IMR-90 (cell line): ENCODE measurements around the gene VPS26B. TPM values are rescaled to one million over a fixed set of nuclear protein-coding genes. Genes with fewer than 3 reads are reported as not detected.

Source experiments
- ATAC-seq: fragments of 200-7000 bp; cut with Tn5 transposase; 2 replicates; pipeline ENCODE4 v1.9.1; 2020; ENCODE audit warnings: low read depth, mild to moderate bottlenecking, moderate library complexity
- BruUV-seq: library from RNA; stranded (reverse); fragments of 400-500 nt; replicated peaks from 2 replicates; lab custom pipeline; 2021; lab: Mats Ljungman, UMichigan
- CTCF ChIA-PET: fragments of 300-600 bp; formaldehyde crosslinking; extraction: SDS; loops from one replicate; lab custom pipeline; 2021; ENCODE audit warnings: antibody characterized with exemption; lab: Yijun Ruan, JAX
- POLR2A ChIA-PET: fragments of 300-600 bp; sonication (Branson Sonifier 250); formaldehyde crosslinking; loops from one replicate; lab custom pipeline; 2022; ENCODE audit warnings: antibody characterized with exemption; ENCODE audit not compliant: unreplicated experiment; lab: Charles Lee
- DNase-seq: peaks from one replicate; pipeline ENCODE4 v3.0.0; 2013
- H2AFZ ChIP-seq: replicated peaks from 2 replicates; pipeline ENCODE3; 2013; ENCODE audit warnings: low read length, mild to moderate bottlenecking; ENCODE audit not compliant: poor library complexity
- H2AK5ac ChIP-seq: 2 replicates; pipeline ENCODE4 v1.6.1; 2013; ENCODE audit warnings: low read depth, low read length, inconsistent platforms
- H2AK9ac ChIP-seq: replicated peaks from 2 replicates; pipeline ENCODE3; 2013; ENCODE audit warnings: mild to moderate bottlenecking, low read depth, low read length, moderate library complexity; ENCODE audit not compliant: poor library complexity
- H2BK120ac ChIP-seq: 2 replicates; pipeline ENCODE4 v1.6.1; 2013; ENCODE audit warnings: low read depth, low read length, inconsistent platforms
- H2BK15ac ChIP-seq: 3 replicates; pipeline ENCODE4 v1.6.1; 2013; ENCODE audit warnings: low read depth, low read length, inconsistent platforms
- H2BK20ac ChIP-seq: 2 replicates; pipeline ENCODE4 v1.6.1; 2013; ENCODE audit warnings: low read depth, mild to moderate bottlenecking, inconsistent platforms, low read length, moderate library complexity
- H2BK5ac ChIP-seq: 2 replicates; pipeline ENCODE4 v1.6.1; 2013; ENCODE audit warnings: mild to moderate bottlenecking, low read depth, low read length, inconsistent platforms; ENCODE audit not compliant: poor library complexity, severe bottlenecking
- H3K14ac ChIP-seq: replicated peaks from 2 replicates; pipeline ENCODE4 v1.6.1; 2013; ENCODE audit warnings: low read depth, low read length, inconsistent platforms
- H3K18ac ChIP-seq: 2 replicates; pipeline ENCODE4 v1.6.1; 2013; ENCODE audit warnings: low read depth, low read length, control low read depth
- H3K23ac ChIP-seq: 2 replicates; pipeline ENCODE4 v1.6.1; 2013; ENCODE audit warnings: low read depth, low read length, inconsistent platforms
- H3K27ac ChIP-seq: 2 replicates; pipeline ENCODE4 v1.5.1; 2013; ENCODE audit warnings: mild to moderate bottlenecking, control low read depth, low read length; ENCODE audit not compliant: insufficient read depth
- H3K27me3 ChIP-seq: 2 replicates; pipeline ENCODE4 v1.6.1; 2013; ENCODE audit warnings: low read length; ENCODE audit not compliant: control insufficient read depth, insufficient read depth
- H3K36me3 ChIP-seq: 2 replicates; pipeline ENCODE4 v1.6.1; 2013; ENCODE audit warnings: low read length, mixed read lengths; ENCODE audit not compliant: control insufficient read depth, insufficient read depth
- H3K4ac ChIP-seq: 2 replicates; pipeline ENCODE4 v1.6.1; 2013; ENCODE audit warnings: low read depth, low read length, inconsistent platforms
- H3K4me1 ChIP-seq: 2 replicates; pipeline ENCODE4 v1.6.1; 2013; ENCODE audit warnings: low read length, mixed read lengths; ENCODE audit not compliant: control insufficient read depth, insufficient read depth
- H3K4me2 ChIP-seq: 2 replicates; pipeline ENCODE4 v1.6.1; 2013; ENCODE audit warnings: low read depth, mild to moderate bottlenecking, control low read depth, low read length, moderate library complexity
- H3K4me3 ChIP-seq: 2 replicates; pipeline ENCODE4 v1.5.1; 2013; ENCODE audit warnings: low read depth, mild to moderate bottlenecking, control low read depth, low read length, moderate library complexity; ENCODE audit not compliant: insufficient read depth
- H3K56ac ChIP-seq: 2 replicates; pipeline ENCODE4 v1.6.1; 2013; ENCODE audit warnings: low read length, inconsistent platforms; ENCODE audit not compliant: insufficient read depth; ENCODE audit errors: extremely low read depth
- H3K79me1 ChIP-seq, 2 experiments: 2 replicates each; pipeline ENCODE4 v1.6.1; 2013; ENCODE audit warnings: low read length in 2 of 2, inconsistent platforms in 1 of 2, low read depth in 1 of 2
- H3K9ac ChIP-seq: 2 replicates; pipeline ENCODE4 v1.6.1; 2013; ENCODE audit warnings: low read depth, low read length, control low read depth
- H3K9me1 ChIP-seq: 2 replicates; pipeline ENCODE4 v1.6.1; 2013; ENCODE audit warnings: low read length, inconsistent platforms; ENCODE audit not compliant: insufficient read depth
- H3K9me3 ChIP-seq: 2 replicates; pipeline ENCODE4 v1.6.1; 2013; ENCODE audit warnings: low read length; ENCODE audit not compliant: control insufficient read depth, insufficient read depth
- H4K20me1 ChIP-seq: 2 replicates; pipeline ENCODE4 v1.6.1; 2013; ENCODE audit warnings: low read length, inconsistent platforms; ENCODE audit not compliant: insufficient read depth
- H4K5ac ChIP-seq: 2 replicates; pipeline ENCODE4 v1.6.1; 2013; ENCODE audit warnings: mild to moderate bottlenecking, low read depth, low read length, control low read depth
- H4K8ac ChIP-seq, 2 experiments: 2 replicates each; pipeline ENCODE4 v1.6.1; 2013; ENCODE audit warnings: low read depth in 2 of 2, low read length in 2 of 2, control low read depth in 1 of 2, inconsistent platforms in 1 of 2
- H4K91ac ChIP-seq: 2 replicates; pipeline ENCODE4 v1.6.1; 2013; ENCODE audit warnings: low read depth, low read length, inconsistent platforms; ENCODE audit not compliant: insufficient read depth
- CHD1 ChIP-seq: IDR thresholded peaks from 2 replicates; pipeline ENCODE4 v1.6.1; 2012; ENCODE audit warnings: low read depth, low read length, improper control_type of control experiment
- MAFK ChIP-seq: IDR thresholded peaks from 2 replicates; pipeline ENCODE4 v1.6.1; 2012; ENCODE audit warnings: low read depth, low read length, improper control_type of control experiment
- MAZ ChIP-seq: IDR thresholded peaks from 2 replicates; pipeline ENCODE4 v1.6.1; 2012; ENCODE audit warnings: low read depth, mild to moderate bottlenecking, low read length, improper control_type of control experiment, moderate library complexity, borderline replicate concordance
- NFE2L2 ChIP-seq: fragments of 150-350 bp; IDR thresholded peaks from 2 replicates; pipeline ENCODE4 v1.6.1; 2016; ENCODE audit warnings: low read depth, mild to moderate bottlenecking, low read length
- POLR2A ChIP-seq: IDR thresholded peaks from 2 replicates; pipeline ENCODE4 v1.6.1; 2012; ENCODE audit warnings: mild to moderate bottlenecking, low read depth, low read length
- RAD21 ChIP-seq: IDR thresholded peaks from 2 replicates; pipeline ENCODE4 v1.6.1; 2012; ENCODE audit warnings: low read length, improper control_type of control experiment
- RCOR1 ChIP-seq: IDR thresholded peaks from 2 replicates; pipeline ENCODE4 v1.6.1; 2012; ENCODE audit warnings: mild to moderate bottlenecking, low read length, improper control_type of control experiment; ENCODE audit not compliant: insufficient replicate concordance
- RFX5 ChIP-seq: IDR thresholded peaks from 2 replicates; pipeline ENCODE4 v1.8.0; 2012; ENCODE audit warnings: low read depth, mild to moderate bottlenecking, low read length, moderate library complexity
- WGBS, 2 experiments: methylation state at CpG; one replicate each; pipeline versions ENCODE4 v1.1.5 to v1.1.7; 2013; ENCODE audit warnings: missing lambda C conversion rate in 2 of 2; ENCODE audit not compliant: insufficient read length in 1 of 2; ENCODE audit errors: extremely low coverage in 2 of 2; 5-methylcytosine and 5-hydroxymethylcytosine counted together
- dilution Hi-C: fragments of 300-500 bp; cut with HindIII; formaldehyde crosslinking; loops from one replicate; pipeline ENCODE4 v1.14.3; 2018; ENCODE audit warnings: low sequenced_read_pairs; ENCODE audit not compliant: unreplicated experiment
- in situ Hi-C: fragments of 300-500 bp; cut with MboI; formaldehyde crosslinking; loops from 3 replicates; pipeline ENCODE4 v1.14.3; 2019; ENCODE audit warnings: low sequenced_read_pairs, inconsistent platforms, mixed read lengths
- intact Hi-C: fragments of 100-400 bp; cut with micrococcal nuclease; formaldehyde crosslinking; loops from 2 replicates; pipeline ENCODE4 v1.10.0; 2022
- polyA plus RNA-seq, 3 experiments: library from polyadenylated mRNA; depleted of rRNA; stranded (reverse); fragments of >200 nt; gene quantifications; 2 replicates each; pipeline ENCODE4 v1.2.3, GENCODE V29; 2012; ENCODE audit warnings: low replicate concordance in 1 of 3
- total RNA-seq: library from RNA; depleted of rRNA; stranded (reverse); fragments of >200 nt; gene quantifications from 2 replicates; pipeline ENCODE4 v1.2.3, GENCODE V29; 2012
- TF ChIP-seq, protein P1 (sequence below): fragments of 150-350 bp; IDR thresholded peaks from 2 replicates; pipeline ENCODE4 v1.6.1; 2017; ENCODE audit warnings: mild to moderate bottlenecking, antibody characterized with exemption, low read length, low read depth

Gene VPS26B
- total and polyA plus RNA-seq, 2 of the 4 experiments (the other 2 are of a cell fraction): 41.6 to 51.1 TPM

- no peak overlapping the region for H2AK9ac ChIP-seq
- H2BK15ac ChIP-seq: no peak overlapping the region
- H3K56ac ChIP-seq: no peak overlapping the region
- BruUV-seq: no TSS peak
- H4K5ac ChIP-seq: no peak overlapping the region
- no peak overlapping the region for H3K9ac ChIP-seq
- H3K14ac ChIP-seq: no peak overlapping the region
- no peaks in the 10 kb centered on the region for H3K79me1 ChIP-seq
- H2BK20ac ChIP-seq: no peak overlapping the region
- no peak overlapping the region for H4K91ac ChIP-seq
- ATAC-seq (no peak), DNase-seq (no peak)
- H3K9me1 ChIP-seq: no peaks in the 10 kb centered on the region
- H3K27ac ChIP-seq: no peak overlapping the region
- no CpG with 5 or more reads among the region's 4 CpGs for WGBS, 2 experiments
- no peaks in the 10 kb centered on the region for H3K9me3 ChIP-seq
- H4K8ac ChIP-seq: no peak overlapping the region
- in situ Hi-C loops (no loop called here), intact Hi-C loops (no loop called here), dilution Hi-C loops (no loop called here)
- POLR2A ChIA-PET: no interaction called here
- H3K23ac ChIP-seq: no peak overlapping the region
- peaks cover 1% of the 10 kb centered on the region; the same call in 1 of the 2 replicates for H3K4me1 ChIP-seq
- no peak overlapping the region for H3K18ac ChIP-seq
- H3K27me3 ChIP-seq: peaks cover 52% of the 10 kb centered on the region
- no peak overlapping the region for H2BK5ac ChIP-seq
- H3K4ac ChIP-seq: no peak overlapping the region
- CTCF ChIA-PET: no interaction called here
- H3K36me3 ChIP-seq: no peaks in the 10 kb centered on the region
- no peak overlapping the region for H3K4me2 ChIP-seq
- no peaks in the 10 kb centered on the region for H4K20me1 ChIP-seq
- TF ChIP-seq RFX5 (no peak), RAD21 (no peak), MAFK (no peak), RCOR1 (no peak), CHD1 (no peak), POLR2A (no peak), NFE2L2 (no peak), MAZ (no peak)
- TF ChIP-seq, protein P1, sequence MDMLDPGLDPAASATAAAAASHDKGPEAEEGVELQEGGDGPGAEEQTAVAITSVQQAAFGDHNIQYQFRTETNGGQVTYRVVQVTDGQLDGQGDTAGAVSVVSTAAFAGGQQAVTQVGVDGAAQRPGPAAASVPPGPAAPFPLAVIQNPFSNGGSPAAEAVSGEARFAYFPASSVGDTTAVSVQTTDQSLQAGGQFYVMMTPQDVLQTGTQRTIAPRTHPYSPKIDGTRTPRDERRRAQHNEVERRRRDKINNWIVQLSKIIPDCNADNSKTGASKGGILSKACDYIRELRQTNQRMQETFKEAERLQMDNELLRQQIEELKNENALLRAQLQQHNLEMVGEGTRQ: no peak
- H2BK120ac ChIP-seq: no peak overlapping the region
- H3K4me3 ChIP-seq: no peak overlapping the region
- H2AK5ac ChIP-seq: no peak overlapping the region
- no peak overlapping the region for H2AFZ ChIP-seq
These were observed 47.5 kb downstream of the VPS26B start for GRCh38 chr11:134271978-134272377.
